AG04450 (cell line): ENCODE results near the gene MESD. TPM values are rescaled to one million over a fixed set of nuclear protein-coding genes. Genes with fewer than 3 reads are reported as not detected.

Source experiments
- CTCF ChIA-PET: fragments of 300-600, 350-600 bp; formaldehyde crosslinking; extraction: SDS; loops from one replicate; lab custom pipeline; 2022; ENCODE audit warnings: antibody characterized with exemption, inconsistent platforms; lab: Charles Lee
- POLR2A ChIA-PET: fragments of 350-600 bp; formaldehyde crosslinking; extraction: SDS; loops from one replicate; lab custom pipeline; 2021; ENCODE audit warnings: antibody characterized with exemption, inconsistent platforms; lab: Yijun Ruan, JAX
- DNase-seq: peaks from one replicate; pipeline ENCODE4 v3.0.0-alpha.2; 2011; ENCODE audit warnings: low read depth, low spot score
- H3K27ac ChIP-seq: one replicate; pipeline ENCODE4 v1.5.1; 2012; ENCODE audit warnings: low read depth, low read length, control low read depth
- H3K27me3 ChIP-seq: one replicate; pipeline ENCODE4 v1.6.0; 2012; ENCODE audit warnings: low read length; ENCODE audit not compliant: control insufficient read depth, insufficient read depth
- H3K4me3 ChIP-seq: 2 replicates; pipeline ENCODE4 v1.5.1; 2011; ENCODE audit warnings: mild to moderate bottlenecking, low read depth, low read length, control low read depth
- H3K9me3 ChIP-seq: 2 replicates; pipeline ENCODE4 v1.5.1; 2012; ENCODE audit warnings: low read length; ENCODE audit not compliant: control insufficient read depth, insufficient read depth
- CTCF ChIP-seq: IDR thresholded peaks from 2 replicates; pipeline ENCODE4 v1.5.1; 2011; ENCODE audit warnings: low read depth, low read length, control low read depth, inconsistent platforms
- polyA plus RNA-seq: library from polyadenylated mRNA; depleted of rRNA; stranded (reverse); fragments of >200 nt; gene quantifications from 2 replicates; pipeline ENCODE4 v1.2.3, GENCODE V29; 2011

MESD gene
- polyA plus RNA-seq, 1 experiment, result 23.9 TPM

GRCh38 chr15:80925597-80926059 lies 64.0 kb downstream of the MESD start:
- no peak for TF ChIP-seq CTCF
- Histone ChIP-seq H3K4me3 (no peak overlapping the region), H3K9me3 (no peaks in the 10 kb centered on the region; the same call in 1 of the 2 replicates), H3K27me3 (no peaks in the 10 kb centered on the region), H3K27ac (peak overlapping the region; percentile 39)
- POLR2A ChIA-PET, result no interaction called here
- DNase-seq, result no peak
- CTCF ChIA-PET, result interaction anchor here (0.9 to 1.5 kb wide), 2 partner anchors 44 to 470 kb away, joined by 3 to 5 read pairs; no protein-coding TSS in a partner anchor

GRCh38 chr15:80924278-80924677 lies 65.3 kb downstream of the MESD start:
- no peaks in the 10 kb centered on the region; the same call in 1 of the 2 replicates for H3K9me3 ChIP-seq
- no peak overlapping the region for H3K4me3 ChIP-seq
- no peak for TF ChIP-seq CTCF
- CTCF ChIA-PET, result interaction anchor here (1.5 kb wide), 1 partner anchor 45 kb away, joined by 5 read pairs; no protein-coding TSS in a partner anchor
- H3K27ac ChIP-seq, result peak overlapping the region; percentile 39
- POLR2A ChIA-PET, result no interaction called here
- H3K27me3 ChIP-seq, result no peaks in the 10 kb centered on the region
- no peak for DNase-seq

- no peak for TF ChIP-seq CTCF
- no peak for DNase-seq
- H3K27me3 ChIP-seq, result no peaks in the 10 kb centered on the region
- CTCF ChIA-PET, result no interaction called here
- H3K27ac ChIP-seq, result peak overlapping the region; percentile 11
- H3K9me3 ChIP-seq, result no peaks in the 10 kb centered on the region; the same call in 1 of the 2 replicates
- no peak overlapping the region for H3K4me3 ChIP-seq
- POLR2A ChIA-PET, result no interaction called here
These were observed 66.0 kb downstream of the MESD start for GRCh38 chr15:80923668-80924067.

- CTCF ChIA-PET, result interaction anchor here (1.0 kb wide), 1 partner anchor 48 kb away, joined by 3 read pairs; no protein-coding TSS in a partner anchor
- no peaks in the 10 kb centered on the region; the same call in 1 of the 2 replicates for H3K9me3 ChIP-seq
- TF ChIP-seq CTCF, result no peak
- no peak for DNase-seq
- POLR2A ChIA-PET, result no interaction called here
- H3K27me3 ChIP-seq, result no peaks in the 10 kb centered on the region
- H3K4me3 ChIP-seq, result no peak overlapping the region
- H3K27ac ChIP-seq, result no peak overlapping the region
These were observed 67.7 kb downstream of the MESD start for GRCh38 chr15:80921736-80922410.

- ChIA-PET POLR2A (no interaction called here), CTCF (no interaction called here)
- no peak for DNase-seq
- TF ChIP-seq CTCF, result no peak
- no peak overlapping the region for H3K4me3 ChIP-seq
- H3K27ac ChIP-seq, result no peak overlapping the region
- H3K9me3 ChIP-seq, result no peaks in the 10 kb centered on the region; the same call in 1 of the 2 replicates
- no peaks in the 10 kb centered on the region for H3K27me3 ChIP-seq
These were observed 69.3 kb downstream of the MESD start for GRCh38 chr15:80920271-80920699.
